Lower leg skin (tissue), 3 donors: ENCODE results near the gene RSPH1.

Experiments used
- CTCF ChIP-seq, 3 donors: fragments of 450-650 bp; IDR thresholded peaks; one replicate each; pipeline ENCODE4 v1.5.1; 2016; ENCODE audit warnings: antibody characterized with exemption in 3 of 3, mild to moderate bottlenecking in 3 of 3, moderate library complexity in 2 of 3
- POLR2A ChIP-seq, 2 donors: fragments of 450-650 bp; IDR thresholded peaks; one replicate each; pipeline ENCODE4 v1.6.1; 2016 to 2017; ENCODE audit warnings: antibody characterized with exemption in 2 of 2, mild to moderate bottlenecking in 1 of 2, moderate library complexity in 1 of 2

- TF ChIP-seq CTCF (IDR thresholded peaks at IDR 0.05) (no peak), POLR2A (IDR thresholded peaks at IDR 0.05) (no peak)
Measured at GRCh38 chr21:42524341-42525028, 28.5 kb upstream of the RSPH1 start.
